ENCODE results near the gene SIPA1L3. TPM values are rescaled to one million over a fixed set of nuclear protein-coding genes. Genes with fewer than 3 reads are reported as not detected.

Gene SIPA1L3
- total and polyA plus RNA-seq, 10 of the 15 experiments (the other 5 are each of a cell fraction or from before 2014, with no cell fraction given): 0.24 to 66.2 (median 19.1) TPM

DNA sequence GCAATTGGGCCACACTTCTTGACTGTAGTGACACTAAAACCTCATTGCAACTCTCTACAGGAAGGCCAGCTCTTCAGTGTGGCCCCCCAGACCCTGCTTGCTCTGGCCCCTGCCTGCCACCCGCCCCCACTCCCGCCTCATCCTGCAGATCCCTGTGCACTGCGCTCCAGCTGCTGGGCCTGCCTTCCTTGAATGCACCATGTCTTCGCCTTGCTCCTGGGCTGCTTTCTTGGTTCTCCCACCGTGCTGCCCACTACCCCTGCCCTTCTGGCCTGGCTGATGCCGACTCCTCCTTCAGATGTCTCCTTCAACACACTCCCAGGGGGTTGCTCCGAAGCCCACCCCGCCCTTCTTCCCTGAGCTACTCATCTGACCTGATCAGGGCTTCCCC is 98.2 kb downstream of the SIPA1L3 start (continued):
- TF ChIP-seq, protein P1, sequence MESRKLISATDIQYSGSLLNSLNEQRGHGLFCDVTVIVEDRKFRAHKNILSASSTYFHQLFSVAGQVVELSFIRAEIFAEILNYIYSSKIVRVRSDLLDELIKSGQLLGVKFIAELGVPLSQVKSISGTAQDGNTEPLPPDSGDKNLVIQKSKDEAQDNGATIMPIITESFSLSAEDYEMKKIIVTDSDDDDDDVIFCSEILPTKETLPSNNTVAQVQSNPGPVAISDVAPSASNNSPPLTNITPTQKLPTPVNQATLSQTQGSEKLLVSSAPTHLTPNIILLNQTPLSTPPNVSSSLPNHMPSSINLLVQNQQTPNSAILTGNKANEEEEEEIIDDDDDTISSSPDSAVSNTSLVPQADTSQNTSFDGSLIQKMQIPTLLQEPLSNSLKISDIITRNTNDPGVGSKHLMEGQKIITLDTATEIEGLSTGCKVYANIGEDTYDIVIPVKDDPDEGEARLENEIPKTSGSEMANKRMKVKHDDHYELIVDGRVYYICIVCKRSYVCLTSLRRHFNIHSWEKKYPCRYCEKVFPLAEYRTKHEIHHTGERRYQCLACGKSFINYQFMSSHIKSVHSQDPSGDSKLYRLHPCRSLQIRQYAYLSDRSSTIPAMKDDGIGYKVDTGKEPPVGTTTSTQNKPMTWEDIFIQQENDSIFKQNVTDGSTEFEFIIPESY (IDR thresholded peaks at IDR 0.05): no peak
- TF ChIP-seq, protein P2, sequence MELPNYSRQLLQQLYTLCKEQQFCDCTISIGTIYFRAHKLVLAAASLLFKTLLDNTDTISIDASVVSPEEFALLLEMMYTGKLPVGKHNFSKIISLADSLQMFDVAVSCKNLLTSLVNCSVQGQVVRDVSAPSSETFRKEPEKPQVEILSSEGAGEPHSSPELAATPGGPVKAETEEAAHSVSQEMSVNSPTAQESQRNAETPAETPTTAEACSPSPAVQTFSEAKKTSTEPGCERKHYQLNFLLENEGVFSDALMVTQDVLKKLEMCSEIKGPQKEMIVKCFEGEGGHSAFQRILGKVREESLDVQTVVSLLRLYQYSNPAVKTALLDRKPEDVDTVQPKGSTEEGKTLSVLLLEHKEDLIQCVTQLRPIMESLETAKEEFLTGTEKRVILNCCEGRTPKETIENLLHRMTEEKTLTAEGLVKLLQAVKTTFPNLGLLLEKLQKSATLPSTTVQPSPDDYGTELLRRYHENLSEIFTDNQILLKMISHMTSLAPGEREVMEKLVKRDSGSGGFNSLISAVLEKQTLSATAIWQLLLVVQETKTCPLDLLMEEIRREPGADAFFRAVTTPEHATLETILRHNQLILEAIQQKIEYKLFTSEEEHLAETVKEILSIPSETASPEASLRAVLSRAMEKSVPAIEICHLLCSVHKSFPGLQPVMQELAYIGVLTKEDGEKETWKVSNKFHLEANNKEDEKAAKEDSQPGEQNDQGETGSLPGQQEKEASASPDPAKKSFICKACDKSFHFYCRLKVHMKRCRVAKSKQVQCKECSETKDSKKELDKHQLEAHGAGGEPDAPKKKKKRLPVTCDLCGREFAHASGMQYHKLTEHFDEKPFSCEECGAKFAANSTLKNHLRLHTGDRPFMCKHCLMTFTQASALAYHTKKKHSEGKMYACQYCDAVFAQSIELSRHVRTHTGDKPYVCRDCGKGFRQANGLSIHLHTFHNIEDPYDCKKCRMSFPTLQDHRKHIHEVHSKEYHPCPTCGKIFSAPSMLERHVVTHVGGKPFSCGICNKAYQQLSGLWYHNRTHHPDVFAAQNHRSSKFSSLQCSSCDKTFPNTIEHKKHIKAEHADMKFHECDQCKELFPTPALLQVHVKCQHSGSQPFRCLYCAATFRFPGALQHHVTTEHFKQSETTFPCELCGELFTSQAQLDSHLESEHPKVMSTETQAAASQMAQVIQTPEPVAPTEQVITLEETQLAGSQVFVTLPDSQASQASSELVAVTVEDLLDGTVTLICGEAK (IDR thresholded peaks at IDR 0.05; ENCODE audit: borderline replicate concordance): no peak
- TF ChIP-seq TCF12 (IDR thresholded peaks at IDR 0.05; ENCODE audit: low read depth, low read length): no peak
- no peak for TF ChIP-seq BRCA1 (IDR thresholded peaks at IDR 0.05; ENCODE audit: low read depth, low read length)
- TF ChIP-seq SREBF1 (IDR thresholded peaks at IDR 0.05; ENCODE audit: low read length): no peak
- TF ChIP-seq CBX3 (IDR thresholded peaks at IDR 0.05; ENCODE audit: borderline replicate concordance, low read depth): no peak
- TF ChIP-seq KAT2A (conservative IDR thresholded peaks at IDR 0.05; ENCODE audit: control insufficient read depth, low read depth, low read length): no peak
- TF ChIP-seq STAT3 (IDR thresholded peaks at IDR 0.05; ENCODE audit: low read depth, low read length): no peak
- TF ChIP-seq ATF7 (IDR thresholded peaks at IDR 0.05; ENCODE audit: low read depth): no peak
- TF ChIP-seq, protein P3, sequence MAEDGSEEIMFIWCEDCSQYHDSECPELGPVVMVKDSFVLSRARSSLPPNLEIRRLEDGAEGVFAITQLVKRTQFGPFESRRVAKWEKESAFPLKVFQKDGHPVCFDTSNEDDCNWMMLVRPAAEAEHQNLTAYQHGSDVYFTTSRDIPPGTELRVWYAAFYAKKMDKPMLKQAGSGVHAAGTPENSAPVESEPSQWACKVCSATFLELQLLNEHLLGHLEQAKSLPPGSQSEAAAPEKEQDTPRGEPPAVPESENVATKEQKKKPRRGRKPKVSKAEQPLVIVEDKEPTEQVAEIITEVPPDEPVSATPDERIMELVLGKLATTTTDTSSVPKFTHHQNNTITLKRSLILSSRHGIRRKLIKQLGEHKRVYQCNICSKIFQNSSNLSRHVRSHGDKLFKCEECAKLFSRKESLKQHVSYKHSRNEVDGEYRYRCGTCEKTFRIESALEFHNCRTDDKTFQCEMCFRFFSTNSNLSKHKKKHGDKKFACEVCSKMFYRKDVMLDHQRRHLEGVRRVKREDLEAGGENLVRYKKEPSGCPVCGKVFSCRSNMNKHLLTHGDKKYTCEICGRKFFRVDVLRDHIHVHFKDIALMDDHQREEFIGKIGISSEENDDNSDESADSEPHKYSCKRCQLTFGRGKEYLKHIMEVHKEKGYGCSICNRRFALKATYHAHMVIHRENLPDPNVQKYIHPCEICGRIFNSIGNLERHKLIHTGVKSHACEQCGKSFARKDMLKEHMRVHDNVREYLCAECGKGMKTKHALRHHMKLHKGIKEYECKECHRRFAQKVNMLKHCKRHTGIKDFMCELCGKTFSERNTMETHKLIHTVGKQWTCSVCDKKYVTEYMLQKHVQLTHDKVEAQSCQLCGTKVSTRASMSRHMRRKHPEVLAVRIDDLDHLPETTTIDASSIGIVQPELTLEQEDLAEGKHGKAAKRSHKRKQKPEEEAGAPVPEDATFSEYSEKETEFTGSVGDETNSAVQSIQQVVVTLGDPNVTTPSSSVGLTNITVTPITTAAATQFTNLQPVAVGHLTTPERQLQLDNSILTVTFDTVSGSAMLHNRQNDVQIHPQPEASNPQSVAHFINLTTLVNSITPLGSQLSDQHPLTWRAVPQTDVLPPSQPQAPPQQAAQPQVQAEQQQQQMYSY (CRISPR knock-in tag; IDR thresholded peaks at IDR 0.05): no peak

Measured in GM12878 (cell line).